GM12865 (cell line): ENCODE measurements around the gene DNAH9.
A peak's percentile ranks its signal among the peaks of the same experiment; 100 is the strongest.

Source experiments
- DNase-seq: peaks from one replicate; pipeline ENCODE4 v3.0.0; 2010; ENCODE audit warnings: low read depth
- H3K4me3 ChIP-seq: 2 replicates; pipeline ENCODE4 v1.5.1; 2011; ENCODE audit warnings: mild to moderate bottlenecking, low read depth, low read length, control low read depth
- TF ChIP-seq, protein P1 (sequence below): IDR thresholded peaks from 2 replicates; pipeline ENCODE4 v1.5.1; 2011; ENCODE audit warnings: low read length, control low read depth, low read depth, inconsistent platforms; ENCODE audit not compliant: insufficient read depth; ENCODE audit errors: missing control alignments

DNAH9 gene

DNA sequence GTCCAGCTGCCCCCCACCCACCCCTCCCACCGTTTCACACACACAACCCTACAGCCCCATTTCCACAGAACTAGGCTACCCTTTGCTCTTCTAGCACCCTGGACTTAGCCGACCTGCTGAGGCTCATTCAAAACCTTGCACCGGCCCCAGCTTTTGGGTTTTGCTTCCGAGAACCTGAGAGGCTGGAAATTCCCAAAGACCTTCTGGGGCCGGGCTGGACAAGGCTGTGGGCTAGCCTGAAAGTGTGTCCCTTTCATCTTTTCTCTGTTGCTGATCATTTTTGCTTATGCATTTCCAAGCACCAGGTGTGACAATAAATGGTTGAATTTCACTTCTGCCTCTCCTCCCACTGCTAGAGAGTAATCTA, 139.0 kb downstream of the DNAH9 start:
- DNase-seq, result peak; percentile 34
- no peak overlapping the region for H3K4me3 ChIP-seq
- TF ChIP-seq, protein P1, sequence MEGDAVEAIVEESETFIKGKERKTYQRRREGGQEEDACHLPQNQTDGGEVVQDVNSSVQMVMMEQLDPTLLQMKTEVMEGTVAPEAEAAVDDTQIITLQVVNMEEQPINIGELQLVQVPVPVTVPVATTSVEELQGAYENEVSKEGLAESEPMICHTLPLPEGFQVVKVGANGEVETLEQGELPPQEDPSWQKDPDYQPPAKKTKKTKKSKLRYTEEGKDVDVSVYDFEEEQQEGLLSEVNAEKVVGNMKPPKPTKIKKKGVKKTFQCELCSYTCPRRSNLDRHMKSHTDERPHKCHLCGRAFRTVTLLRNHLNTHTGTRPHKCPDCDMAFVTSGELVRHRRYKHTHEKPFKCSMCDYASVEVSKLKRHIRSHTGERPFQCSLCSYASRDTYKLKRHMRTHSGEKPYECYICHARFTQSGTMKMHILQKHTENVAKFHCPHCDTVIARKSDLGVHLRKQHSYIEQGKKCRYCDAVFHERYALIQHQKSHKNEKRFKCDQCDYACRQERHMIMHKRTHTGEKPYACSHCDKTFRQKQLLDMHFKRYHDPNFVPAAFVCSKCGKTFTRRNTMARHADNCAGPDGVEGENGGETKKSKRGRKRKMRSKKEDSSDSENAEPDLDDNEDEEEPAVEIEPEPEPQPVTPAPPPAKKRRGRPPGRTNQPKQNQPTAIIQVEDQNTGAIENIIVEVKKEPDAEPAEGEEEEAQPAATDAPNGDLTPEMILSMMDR, result no peak

DNA sequence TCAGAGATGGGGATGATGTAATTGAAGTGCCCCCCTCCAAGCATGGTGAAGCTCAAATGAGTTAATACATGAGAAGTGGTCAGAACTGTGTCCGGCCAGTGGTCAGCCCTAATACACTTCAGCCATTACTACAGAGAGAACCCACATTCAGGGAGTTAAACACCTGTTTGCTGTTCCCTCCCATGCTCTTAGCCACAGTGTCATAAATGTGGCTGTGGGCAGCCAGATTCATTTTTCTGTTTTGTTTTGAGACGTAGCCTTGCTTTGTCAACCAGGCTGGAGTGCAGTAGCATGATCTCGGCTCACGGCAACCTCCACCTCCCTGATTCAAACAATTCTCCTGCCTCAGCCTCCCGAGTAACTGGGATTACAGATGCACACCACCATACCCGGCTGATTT, 139.9 kb downstream of the DNAH9 start:
- DNase-seq, result peak; percentile 67
- TF ChIP-seq, protein P1, result no peak
- no peak overlapping the region for H3K4me3 ChIP-seq

DNA sequence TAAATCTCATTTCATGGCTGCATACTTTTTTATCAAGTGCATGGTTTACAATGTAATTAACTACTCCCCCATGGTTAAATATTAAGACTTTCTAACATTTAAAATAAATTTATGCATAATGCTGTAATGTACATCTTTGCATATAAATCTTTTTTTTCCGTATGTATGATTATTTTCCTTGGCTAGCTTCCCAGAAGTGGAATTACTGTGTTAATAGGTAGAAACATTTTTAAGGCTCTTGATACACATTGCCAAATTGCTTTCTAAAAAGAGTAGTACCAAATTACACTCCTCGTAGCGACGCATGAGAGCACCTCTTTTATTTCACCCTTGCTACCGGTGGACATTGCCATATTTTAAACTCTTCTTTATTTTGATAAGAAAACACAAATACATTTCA, 141.1 kb downstream of the DNAH9 start:
- no peak for DNase-seq
- no peak overlapping the region for H3K4me3 ChIP-seq
- TF ChIP-seq, protein P1, result no peak

DNA sequence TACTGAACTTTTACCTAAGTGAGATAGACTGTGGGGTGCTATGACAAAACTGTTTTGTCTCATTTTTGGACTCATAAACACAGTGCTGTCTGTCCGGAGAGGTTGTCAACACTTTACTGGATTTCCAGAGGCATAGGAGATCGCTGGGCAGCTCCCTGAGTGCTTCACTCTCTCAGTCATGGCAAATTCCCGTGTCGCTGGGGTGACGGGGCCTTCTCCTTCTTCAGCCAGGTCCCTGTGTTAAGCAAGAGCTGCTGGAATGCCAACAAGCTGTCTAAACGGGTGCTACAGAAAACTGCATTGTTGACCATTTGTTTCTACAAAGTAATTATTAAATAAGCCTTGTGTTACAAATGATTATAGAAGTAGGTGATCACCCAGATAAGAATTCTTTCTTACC, 141.6 kb downstream of the DNAH9 start:
- no peak overlapping the region for H3K4me3 ChIP-seq
- TF ChIP-seq, protein P1, result no peak
- no peak for DNase-seq

DNA sequence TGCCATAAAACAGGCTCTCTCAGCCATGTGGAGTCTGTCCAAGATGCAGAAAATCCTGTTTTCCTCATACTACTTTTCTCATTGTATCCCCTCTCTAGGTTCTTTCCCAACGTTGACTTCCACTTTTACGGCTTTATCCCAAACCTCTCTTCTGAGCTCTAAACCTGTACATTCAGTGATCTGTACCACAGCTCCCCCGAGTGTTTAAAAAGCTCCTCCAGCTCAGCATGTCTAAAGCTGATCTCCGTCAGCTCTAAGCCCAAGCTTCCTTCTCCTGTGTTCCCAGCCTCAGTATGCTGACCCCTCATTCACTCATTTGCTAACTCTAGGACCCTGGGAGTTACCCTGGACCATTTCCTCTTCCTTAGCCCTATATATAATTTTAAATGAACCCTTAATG, 144.6 kb downstream of the DNAH9 start:
- TF ChIP-seq, protein P1, result no peak
- no peak for DNase-seq
- H3K4me3 ChIP-seq, result no peak overlapping the region

DNA sequence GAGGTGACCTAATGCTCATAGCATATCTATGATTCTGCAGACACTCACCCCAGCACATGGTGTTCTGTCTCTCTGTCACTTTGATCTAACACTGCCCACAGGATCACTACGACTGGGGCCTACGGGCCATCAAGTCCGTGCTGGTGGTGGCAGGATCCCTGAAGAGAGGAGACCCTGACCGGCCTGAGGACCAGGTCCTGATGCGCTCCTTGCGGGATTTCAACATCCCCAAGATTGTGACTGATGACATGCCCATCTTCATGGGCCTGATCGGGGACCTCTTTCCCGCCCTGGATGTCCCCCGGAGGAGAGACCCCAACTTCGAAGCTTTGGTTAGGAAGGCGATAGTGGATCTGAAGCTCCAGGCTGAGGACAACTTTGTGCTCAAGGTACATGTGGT, 146.4 kb downstream of the DNAH9 start:
- TF ChIP-seq, protein P1, result no peak
- no peak overlapping the region for H3K4me3 ChIP-seq

DNA sequence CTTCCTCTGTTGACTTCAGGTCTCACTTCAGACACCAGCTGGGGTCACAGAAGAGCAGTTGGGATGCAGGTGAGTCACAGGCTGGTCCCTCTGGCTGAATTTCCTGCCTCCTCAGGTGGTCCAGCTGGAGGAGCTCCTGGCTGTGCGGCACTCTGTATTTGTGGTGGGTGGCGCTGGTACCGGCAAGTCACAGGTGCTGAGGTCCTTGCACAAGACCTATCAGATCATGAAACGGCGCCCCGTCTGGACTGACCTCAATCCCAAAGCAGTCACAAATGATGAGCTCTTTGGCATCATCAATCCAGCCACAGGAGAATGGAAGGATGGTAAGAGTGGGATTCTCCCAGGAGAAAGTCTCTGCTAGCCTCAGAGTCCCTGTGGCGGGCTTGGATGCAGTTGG, 149.2 kb downstream of the DNAH9 start:
- H3K4me3 ChIP-seq, result no peak overlapping the region

More for the DNA sequence above, 146.4 kb downstream of the DNAH9 start:
- no peak for DNase-seq

More for the DNA sequence above, 149.2 kb downstream of the DNAH9 start:
- no peak for DNase-seq
- TF ChIP-seq, protein P1, result no peak
